GM12801 (cell line): Measurements from ENCODE around the gene NID2.

Experiments
- TF ChIP-seq, protein P1 (sequence below): IDR thresholded peaks from one replicate; pipeline ENCODE4 v1.5.1; 2011; ENCODE audit warnings: control low read depth; ENCODE audit not compliant: insufficient read length; ENCODE audit errors: extremely low read depth

Gene NID2

DNA sequence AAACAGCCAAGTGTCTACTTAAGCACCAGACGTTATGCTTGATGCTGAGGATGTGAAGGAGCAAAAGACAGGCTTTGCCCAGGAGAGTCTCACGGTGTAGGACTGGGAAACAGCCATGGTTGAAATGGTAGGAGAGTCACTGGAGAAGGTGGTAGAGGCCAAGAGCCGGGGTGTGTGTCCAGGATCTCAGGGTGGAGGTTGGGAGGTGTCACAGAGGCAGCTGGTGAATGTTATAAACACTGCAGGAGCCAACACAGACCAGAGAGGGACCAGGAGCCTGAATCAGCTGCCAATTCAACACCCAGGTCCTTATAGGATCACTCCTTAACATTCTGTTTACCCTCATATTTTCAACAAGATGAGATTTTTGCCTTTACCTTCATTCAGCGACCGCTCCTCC, 7.5 kb downstream of the NID2 start:
- TF ChIP-seq, protein P1, sequence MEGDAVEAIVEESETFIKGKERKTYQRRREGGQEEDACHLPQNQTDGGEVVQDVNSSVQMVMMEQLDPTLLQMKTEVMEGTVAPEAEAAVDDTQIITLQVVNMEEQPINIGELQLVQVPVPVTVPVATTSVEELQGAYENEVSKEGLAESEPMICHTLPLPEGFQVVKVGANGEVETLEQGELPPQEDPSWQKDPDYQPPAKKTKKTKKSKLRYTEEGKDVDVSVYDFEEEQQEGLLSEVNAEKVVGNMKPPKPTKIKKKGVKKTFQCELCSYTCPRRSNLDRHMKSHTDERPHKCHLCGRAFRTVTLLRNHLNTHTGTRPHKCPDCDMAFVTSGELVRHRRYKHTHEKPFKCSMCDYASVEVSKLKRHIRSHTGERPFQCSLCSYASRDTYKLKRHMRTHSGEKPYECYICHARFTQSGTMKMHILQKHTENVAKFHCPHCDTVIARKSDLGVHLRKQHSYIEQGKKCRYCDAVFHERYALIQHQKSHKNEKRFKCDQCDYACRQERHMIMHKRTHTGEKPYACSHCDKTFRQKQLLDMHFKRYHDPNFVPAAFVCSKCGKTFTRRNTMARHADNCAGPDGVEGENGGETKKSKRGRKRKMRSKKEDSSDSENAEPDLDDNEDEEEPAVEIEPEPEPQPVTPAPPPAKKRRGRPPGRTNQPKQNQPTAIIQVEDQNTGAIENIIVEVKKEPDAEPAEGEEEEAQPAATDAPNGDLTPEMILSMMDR: no peak

DNA sequence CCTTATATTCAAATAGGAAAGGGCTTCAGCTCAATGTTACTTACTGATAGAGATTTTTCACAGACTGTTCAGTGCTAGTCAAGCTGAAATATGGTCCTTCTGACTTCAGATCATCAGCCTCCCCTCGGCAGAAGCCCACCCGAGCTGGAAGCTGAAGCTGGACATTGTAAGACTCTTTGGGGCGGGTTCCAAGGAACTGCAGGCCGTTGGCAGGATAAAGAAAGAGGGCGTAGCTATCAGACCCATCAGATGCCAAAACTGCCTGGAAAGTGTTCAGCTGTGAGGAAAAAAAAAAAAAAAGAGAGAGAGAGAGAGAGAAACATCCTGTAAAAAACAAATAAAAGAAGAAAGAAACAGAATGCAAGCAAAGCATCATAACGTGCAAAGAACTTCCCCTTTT, 8.8 kb downstream of the NID2 start:
- TF ChIP-seq, protein P1: no peak

DNA sequence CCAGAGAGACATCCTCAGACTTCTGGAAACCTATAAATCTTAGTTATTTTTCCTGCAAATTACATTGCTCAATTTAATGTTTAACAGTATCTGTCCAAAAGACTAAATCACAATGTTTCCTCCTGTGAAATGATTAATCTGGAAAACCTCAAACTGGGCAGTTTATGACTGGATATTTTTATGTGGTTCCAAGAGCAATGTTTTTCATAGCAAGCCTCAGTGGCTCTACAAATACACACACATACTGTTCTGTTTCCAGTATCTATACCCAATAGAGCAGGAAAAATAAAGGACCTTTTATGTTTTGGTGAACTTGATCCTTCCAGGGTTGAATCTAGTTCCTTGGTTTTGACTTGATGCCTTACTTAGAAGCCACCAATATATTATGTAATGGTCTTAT, 9.2 kb downstream of the NID2 start:
- TF ChIP-seq, protein P1: no peak

DNA sequence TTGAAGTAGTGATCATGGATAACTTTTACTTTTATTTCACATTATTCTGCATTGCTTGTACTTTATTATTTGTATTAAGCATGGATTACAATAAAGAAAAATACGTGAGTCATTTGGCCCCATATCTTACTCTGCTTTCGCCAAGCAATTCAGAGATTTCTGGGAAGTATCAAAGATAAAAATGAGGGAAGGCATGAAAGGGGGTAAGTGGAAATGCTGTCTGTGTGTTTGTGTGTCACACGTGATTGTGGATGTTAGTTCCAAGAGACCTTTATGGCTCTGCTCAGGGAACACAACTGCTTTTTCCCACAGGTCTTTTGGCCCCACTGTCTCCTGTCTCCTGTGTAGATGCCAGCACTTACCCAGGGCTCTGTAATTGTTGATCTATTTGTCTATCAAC, 10.5 kb downstream of the NID2 start:
- TF ChIP-seq, protein P1: no peak

DNA sequence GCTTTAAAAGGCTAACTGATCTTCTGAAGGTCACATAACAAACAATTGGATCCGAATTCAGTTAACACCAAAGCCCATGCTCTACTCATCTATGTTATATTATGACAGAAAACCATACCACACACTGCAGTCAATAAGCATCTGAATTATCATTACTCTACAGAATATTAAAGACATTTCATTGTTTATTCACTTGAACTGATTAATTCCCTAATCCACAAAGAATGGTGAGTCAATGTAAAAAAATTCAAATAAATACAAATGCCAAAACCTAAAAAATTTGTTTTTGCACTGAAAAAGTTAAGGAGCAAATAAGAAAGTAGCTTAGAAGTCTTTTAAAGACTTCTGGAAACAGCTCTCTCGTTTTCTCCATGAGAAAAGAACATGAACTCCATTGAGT, 13.7 kb downstream of the NID2 start:
- TF ChIP-seq, protein P1: no peak

DNA sequence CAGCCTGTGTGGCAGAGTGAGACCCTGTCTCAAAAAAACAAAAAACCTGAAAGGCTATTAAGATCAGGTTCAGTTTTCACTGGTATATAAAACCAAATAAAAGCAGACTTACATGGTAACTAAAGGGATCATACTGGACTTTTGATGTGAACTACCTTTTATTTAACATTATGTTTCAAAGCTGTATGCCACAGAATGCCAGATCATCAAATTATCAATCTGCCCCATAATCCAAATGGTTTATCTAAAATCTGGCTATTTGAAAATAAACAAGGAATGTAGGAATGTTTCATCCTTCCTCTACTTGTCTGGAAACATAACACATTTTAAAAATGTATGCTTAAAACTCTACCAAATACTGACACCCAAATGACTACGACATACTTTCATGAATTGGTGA, 14.2 kb downstream of the NID2 start:
- TF ChIP-seq, protein P1: no peak

DNA sequence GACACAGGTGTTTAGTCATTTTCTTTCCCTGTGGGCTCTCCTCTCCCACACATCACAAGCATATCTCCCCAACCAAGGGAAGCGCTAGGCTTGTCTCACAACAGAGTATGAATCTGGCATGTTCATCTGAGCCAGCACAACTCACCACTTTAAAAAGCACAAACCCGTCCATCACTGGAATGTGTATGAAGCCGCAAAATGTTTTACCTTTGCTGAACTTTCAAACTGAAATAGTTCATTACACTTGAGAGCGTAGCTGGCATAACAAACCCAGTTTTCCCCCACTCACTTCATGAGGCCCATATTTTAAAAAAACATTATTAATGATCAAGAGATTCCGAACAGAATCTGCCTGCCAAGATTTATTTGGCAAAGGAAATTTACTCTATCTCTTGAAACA, 15.8 kb downstream of the NID2 start:
- TF ChIP-seq, protein P1: no peak
